Fibroblast of lung (primary cell): Measurements from ENCODE around the gene RNGTT.

Experiments used
- EZH2 ChIP-seq: IDR thresholded peaks from 2 replicates; pipeline ENCODE4 v1.5.1; 2012; ENCODE audit warnings: low read length, control low read depth, mild to moderate bottlenecking; ENCODE audit errors: missing control alignments
- TF ChIP-seq, protein P1 (sequence below), 2 donors: IDR thresholded peaks in 1 of 2; conservative IDR thresholded peaks in 1 of 2; 1 replicate in 1 of 2; 2 replicates in 1 of 2; pipeline ENCODE4 v1.5.1; 2011 to 2012; ENCODE audit warnings: low read length in 2 of 2, control low read depth in 1 of 2, inconsistent platforms in 1 of 2, low read depth in 1 of 2, mild to moderate bottlenecking in 1 of 2

DNA sequence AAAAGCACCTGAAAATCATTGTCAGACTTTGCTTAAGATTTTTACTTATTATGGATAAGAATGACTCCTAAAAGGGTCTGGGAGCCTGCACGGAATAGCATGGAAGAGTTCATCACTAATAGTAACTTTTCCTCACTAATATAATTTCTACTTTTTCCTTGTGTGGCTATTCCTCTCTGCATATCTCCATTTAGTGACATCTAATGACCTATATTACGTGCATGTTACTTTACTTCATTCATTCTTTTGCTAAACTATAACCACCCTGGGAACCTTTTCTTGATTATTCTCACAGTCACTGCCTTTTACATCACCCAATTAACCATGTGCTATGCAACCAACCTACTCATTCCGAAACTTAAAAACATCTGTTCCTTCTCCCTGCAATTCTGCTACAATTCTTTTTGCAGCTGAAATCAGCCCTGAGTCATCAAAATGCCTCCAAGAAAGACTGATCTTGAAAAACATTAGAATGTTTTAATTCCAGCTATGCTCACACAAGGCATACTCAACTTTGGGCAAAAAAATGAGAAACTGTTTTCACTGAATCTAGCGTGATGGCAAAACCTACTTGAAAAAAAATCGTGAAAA lies 313.3 kb downstream of the RNGTT start:
- TF ChIP-seq, protein P1, sequence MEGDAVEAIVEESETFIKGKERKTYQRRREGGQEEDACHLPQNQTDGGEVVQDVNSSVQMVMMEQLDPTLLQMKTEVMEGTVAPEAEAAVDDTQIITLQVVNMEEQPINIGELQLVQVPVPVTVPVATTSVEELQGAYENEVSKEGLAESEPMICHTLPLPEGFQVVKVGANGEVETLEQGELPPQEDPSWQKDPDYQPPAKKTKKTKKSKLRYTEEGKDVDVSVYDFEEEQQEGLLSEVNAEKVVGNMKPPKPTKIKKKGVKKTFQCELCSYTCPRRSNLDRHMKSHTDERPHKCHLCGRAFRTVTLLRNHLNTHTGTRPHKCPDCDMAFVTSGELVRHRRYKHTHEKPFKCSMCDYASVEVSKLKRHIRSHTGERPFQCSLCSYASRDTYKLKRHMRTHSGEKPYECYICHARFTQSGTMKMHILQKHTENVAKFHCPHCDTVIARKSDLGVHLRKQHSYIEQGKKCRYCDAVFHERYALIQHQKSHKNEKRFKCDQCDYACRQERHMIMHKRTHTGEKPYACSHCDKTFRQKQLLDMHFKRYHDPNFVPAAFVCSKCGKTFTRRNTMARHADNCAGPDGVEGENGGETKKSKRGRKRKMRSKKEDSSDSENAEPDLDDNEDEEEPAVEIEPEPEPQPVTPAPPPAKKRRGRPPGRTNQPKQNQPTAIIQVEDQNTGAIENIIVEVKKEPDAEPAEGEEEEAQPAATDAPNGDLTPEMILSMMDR (conservative IDR thresholded peaks at IDR 0.05 in 1 of 2, IDR thresholded peaks at IDR 0.05 in 1 of 2; ENCODE audit: low read depth in 1 of 2, low read length in 2 of 2): no peak
- TF ChIP-seq EZH2: no peak
